HG02943 (cell line): ENCODE measurements around the gene PBX2.
A peak's percentile ranks its signal among the peaks of the same experiment; 100 is the strongest.
"Not testable (repeated sequence)": the region's sequence is repeated elsewhere in the genome, so short reads cannot be mapped to it uniquely, and the experiment has no call there.

ENCODE experiments used
- ATAC-seq: cut with Tn5 transposase; IDR thresholded peaks from one replicate; pipeline ENCODE4 v1.9.1; 2021; ENCODE audit warnings: mild to moderate bottlenecking, low read depth, moderate library complexity; ENCODE audit not compliant: unreplicated experiment

The PBX2 gene

DNA sequence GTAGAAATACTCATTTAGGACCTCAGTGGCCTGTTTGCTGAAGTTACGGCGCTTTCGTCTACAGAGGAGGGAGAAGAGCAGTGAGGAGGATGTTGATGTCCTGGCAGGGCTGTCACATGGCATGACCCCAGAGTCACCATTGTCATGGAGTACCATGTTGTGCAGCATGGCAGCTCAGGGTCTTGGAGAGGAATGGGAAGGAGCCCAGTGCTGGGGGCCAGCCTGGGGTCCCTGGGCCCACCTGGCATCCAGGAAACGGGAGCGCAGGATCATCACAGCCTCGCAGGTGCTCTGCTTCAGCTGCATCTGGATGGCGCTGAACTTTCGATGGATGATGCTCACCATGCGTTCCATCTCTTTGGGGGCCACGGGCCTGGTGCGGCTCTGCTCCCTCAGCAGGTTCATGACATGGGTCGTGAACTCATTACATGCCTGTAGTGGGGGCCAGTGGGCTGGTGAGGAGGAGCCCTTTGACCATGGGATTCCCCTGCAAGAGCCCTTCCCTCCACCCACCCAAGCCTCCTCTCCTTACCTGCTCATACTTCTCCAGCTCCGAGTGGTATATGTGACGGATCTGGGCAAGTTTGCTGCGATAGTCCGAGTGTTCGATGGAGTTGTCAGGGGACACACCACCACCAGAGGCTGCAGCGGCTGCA is 2.1 kb downstream of the PBX2 start:
- ATAC-seq: not testable (repeated sequence)

- ATAC-seq: no peak
These were observed 2.8 kb downstream of the PBX2 start for GRCh38 chr6:32187009-32187709.

- ATAC-seq: not testable (repeated sequence)
These were observed 3.7 kb downstream of the PBX2 start for GRCh38 chr6:32186151-32186840.

DNA sequence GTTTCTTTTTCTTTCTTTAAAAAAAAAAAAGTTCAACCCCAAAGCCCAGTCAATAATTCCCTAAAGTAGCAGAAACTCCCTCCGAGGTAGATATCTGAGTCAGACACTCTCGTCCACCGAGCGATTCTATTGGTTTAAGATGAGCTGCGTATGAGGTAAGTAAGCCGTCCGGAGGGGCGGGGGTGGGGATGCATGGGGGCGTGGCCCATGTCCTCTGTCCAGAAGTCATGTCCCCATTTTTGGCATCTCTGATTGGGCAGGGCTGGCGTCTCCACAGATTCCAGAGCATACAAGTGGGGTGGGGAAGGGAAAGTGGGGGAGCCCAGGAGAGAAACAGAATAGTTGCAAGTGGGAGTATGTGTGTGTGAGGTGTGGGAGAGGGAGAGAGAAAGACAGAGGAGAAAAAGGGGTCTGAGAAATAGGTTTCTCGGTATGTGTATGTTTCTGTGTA is 4.3 kb downstream of the PBX2 start:
- ATAC-seq: not testable (repeated sequence)

DNA sequence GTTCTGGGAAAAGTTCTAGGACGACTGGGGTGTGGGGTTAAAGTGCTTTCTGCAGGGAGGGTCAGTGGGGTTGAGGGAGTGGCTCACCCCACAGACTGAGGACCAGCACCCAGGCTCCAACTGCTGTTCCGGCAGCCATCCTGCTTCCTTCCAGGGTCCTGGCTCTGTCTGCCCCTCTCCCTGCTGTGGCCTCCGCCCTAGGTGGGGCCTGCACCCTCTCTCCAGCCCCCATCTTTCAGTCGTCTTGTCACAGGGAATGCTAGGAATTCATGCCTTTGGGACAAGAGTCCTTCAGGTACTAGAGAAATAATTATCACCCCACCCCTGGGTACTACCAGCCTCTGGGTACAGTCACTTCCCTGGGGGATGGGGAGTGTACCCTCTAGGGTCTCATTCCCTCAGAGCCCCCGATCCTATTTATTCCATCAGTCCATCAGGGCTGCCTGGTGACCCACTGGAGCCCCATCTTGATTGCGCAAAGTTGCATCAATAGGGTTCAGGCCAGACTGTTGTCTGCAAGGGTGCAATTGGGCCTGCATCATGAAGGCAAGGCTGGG is 5.8 kb downstream of the PBX2 start, which contains the start of gene AGER:
TSS of gene AGER (minus strand) at position 170 of the 557 bp plus-strand sequence. CDS start at position 139, 31 bp downstream.
- no peak for ATAC-seq

DNA sequence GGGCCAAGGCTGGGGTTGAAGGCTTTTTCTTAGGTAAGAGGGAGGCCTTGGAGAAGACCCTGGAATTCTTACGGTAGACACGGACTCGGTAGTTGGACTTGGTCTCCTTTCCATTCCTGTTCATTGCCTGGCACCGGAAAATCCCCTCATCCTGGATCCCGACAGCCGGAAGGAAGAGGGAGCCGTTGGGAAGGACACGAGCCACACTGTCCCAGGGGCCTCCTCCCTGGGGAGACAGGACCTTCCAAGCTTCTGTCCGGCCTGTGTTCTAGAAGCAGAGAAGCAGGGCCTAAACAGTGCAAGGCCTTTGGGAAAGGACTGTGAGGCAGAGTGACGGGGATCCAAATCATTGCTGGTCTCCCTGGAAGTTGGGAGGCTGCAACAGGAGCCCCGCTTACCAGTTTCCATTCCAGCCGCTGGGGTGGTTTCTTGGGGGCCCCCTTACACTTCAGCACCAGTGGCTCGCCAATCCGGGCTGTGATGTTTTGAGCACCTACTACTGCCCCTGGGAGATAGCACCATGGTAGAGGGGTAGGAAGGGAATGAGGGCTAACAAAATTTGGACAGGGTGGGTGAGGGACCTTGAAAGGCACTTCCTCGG is 6.4 kb downstream of the PBX2 start:
- no peak for ATAC-seq

DNA sequence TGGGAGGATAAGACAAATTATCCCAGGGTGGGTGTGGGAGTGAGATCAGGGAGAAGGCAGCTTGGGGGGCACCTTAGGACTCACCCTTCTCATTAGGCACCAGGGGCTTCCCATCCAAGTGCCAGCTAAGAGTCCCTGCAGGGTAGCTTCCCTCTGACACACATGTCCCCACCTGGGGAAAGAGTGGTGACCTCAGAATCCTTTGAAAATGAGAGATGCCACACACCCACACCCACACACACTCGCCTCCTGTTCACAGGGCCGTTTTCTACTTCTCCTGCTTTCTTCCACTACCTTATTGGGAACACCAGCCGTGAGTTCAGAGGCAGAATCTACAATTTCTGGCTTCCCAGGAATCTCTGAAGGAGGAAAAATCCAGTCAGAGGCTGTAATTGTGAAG is 7.0 kb downstream of the PBX2 start:
- ATAC-seq: no peak

DNA sequence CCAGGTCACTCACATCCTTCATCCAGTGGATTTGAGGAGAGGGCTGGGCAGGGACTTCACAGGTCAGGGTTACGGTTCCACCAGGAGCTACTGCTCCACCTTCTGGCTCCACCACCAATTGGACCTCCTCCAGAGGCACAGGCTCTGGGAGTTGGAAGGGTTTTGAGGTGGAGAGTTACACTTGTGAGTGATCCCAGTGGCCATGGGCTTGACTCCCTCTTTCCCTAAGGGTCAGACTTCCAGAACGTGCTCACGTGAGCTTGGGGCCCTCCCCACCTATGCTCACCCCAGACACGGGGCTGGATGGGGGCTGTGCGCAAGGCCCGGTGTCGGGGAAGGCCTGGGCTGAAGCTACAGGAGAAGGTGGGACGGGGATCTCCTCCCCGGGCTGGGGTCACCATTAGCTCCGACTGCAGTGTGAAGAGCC is 7.4 kb downstream of the PBX2 start:
- ATAC-seq: no peak

DNA sequence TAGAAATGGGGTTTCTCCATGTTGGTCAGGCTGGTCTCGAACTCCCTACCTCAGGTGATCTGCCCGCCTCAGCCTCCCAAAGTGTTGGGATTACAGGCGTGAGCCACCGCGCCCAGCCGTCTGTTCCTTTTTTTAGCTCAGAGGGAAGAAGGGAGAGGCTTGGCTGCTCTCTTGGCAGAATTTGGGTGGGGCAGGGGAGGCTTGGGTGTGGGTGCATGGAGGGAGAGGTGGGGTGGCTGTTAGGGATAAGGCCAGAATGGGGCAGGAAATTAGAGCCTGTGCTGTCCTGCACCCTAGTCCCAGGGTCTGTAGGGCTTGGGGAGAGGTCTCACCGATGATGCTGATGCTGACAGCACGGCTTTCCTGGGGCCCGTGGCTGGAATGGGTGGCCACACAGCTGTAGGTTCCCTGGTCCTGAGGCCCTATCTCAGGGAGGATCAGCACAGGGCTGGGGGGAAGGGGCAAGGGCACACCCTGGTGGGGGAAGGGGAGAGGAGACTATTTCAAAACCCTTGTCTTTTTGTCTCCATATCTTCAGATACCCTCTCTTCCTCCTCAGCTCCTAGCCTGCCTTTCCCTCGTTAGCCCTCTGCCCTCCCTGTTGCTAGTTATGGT is 8.0 kb downstream of the PBX2 start:
- ATAC-seq: no peak

GRCh38 chr6:32181148-32181702 is 8.8 kb downstream of the PBX2 start:
- ATAC-seq: no peak

GRCh38 chr6:32179766-32180405 is 10.1 kb downstream of the PBX2 start:
- ATAC-seq: no peak

- no peak for ATAC-seq
These were observed 11.2 kb downstream of the PBX2 start for GRCh38 chr6:32178547-32179440.

DNA sequence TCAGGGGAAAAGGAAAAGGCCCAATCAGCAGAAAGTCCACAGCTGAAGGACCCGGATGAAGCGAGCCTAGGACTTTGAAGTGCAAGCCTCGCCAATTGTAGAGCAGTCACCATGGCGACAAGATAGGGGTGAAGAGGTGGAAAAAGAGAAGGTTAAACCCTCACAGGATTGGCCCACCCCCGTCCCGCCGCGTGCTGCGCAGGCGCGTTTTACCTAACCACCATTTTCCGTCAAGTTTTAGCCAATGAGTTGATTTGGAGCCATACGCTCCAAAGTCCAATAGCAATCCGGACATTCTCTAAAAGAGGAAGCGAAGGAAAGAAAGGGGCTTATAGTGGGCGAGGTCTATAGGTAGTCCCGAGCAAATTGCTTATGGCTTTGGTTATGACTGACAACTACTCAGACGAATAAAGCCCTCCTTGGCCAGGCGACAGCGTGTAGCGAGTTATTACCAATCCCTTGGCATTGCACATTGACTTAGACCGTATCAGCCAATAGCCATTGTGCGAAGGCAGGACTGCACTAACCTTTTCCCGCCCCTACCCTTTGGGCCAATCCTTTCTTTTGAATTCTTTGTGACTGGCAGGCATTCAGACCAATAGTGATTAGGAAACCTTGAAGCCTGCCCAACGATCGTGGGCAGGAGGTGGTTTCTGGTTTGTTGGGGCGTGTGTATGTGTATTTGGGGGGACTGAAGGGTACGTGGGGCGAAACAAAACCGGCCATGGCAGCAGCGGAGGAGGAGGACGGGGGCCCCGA is 12.0 kb downstream of the PBX2 start, which contains the start of gene RNF5:
TSS of gene RNF5 (plus strand) at position 618 of the 759 bp plus-strand sequence. CDS start at position 725, 107 bp downstream.
- peak; percentile 65 for ATAC-seq

DNA sequence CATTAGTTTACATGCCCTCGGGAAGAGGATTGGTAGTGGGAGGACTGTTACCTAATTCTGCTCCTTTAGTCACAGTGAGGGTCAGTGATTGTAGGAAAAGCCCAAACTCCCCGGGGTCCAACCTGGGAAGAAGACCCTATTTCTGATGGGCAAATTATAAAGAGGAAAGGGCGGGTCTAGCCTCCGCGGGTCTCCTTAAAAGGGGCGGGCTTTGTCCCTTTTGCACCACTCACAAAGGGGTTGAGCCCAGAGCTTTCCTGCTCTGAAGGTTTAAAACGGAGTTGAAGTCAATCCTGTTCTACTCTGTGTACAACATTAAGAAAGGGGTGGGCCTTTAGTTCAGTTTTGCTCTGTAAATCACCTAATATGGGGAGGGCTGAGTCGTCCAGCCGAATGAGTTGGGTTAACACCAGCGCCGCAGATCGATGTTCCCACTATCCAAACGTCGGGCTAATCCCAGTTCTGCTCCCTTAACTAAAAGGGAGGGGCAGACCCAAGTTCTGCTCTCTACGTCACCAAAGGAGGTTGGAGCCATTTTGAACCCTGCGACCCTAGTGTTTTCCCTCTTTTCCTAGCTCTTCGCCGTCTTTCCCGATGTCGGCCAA is 12.7 kb downstream of the PBX2 start:
- ATAC-seq: no peak

- ATAC-seq: no peak
These were observed 13.4 kb downstream of the PBX2 start for GRCh38 chr6:32176476-32177182.

- ATAC-seq: peak; percentile 43
These were observed 14.1 kb downstream of the PBX2 start, which contains the start of gene AGPAT1 for GRCh38 chr6:32175711-32176475. Gene AGPAT1 (minus strand): TSS chr6:32176084. CDS start chr6:32171496, 4,588 bp downstream.
